Neural progenitor cell (in vitro differentiated cells): ENCODE data around the gene TBC1D9.

ENCODE experiments used
- EZH2 ChIP-seq: fragments of 200-600 bp; sonication (generic); IDR thresholded peaks from 2 replicates; pipeline ENCODE4 v1.6.1; 2017; ENCODE audit warnings: antibody characterized with exemption, mild to moderate bottlenecking, moderate library complexity
- TF ChIP-seq, protein P1 (sequence below): fragments of 200-600 bp; sonication (generic); IDR thresholded peaks from 2 replicates; pipeline ENCODE4 v1.5.1; 2017; ENCODE audit warnings: antibody characterized with exemption, mild to moderate bottlenecking

DNA sequence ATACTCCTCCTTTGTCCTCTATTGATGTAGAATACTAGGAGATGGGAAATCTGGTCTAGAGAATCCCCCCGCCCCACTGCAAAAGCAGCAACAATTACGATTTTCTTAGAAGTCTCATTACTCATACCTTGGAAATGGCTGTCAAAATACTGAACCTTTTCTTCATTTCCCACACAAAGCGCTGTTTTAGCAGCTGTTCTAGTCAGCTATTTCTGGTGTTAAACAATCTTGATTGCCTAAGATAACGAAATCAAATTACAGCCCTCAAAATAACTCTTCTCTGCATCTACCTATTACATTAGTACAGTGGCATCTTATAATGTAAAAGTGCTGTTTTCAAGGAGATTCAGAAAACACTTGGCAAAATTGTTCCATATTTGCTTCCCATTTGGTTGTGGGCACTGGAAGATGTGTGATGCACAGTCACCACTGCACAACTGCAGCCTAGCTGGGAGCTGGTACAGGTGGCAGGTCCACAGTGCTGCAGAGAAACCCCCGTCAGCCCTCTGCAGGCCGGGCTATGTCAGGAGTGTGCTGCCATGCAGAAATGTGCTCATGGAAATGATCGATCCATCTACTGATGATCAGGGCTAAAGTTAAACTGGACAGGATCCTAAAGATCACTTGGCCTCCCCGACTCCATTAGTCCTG lies 50.4 kb downstream of the TBC1D9 start:
- TF ChIP-seq, protein P1, sequence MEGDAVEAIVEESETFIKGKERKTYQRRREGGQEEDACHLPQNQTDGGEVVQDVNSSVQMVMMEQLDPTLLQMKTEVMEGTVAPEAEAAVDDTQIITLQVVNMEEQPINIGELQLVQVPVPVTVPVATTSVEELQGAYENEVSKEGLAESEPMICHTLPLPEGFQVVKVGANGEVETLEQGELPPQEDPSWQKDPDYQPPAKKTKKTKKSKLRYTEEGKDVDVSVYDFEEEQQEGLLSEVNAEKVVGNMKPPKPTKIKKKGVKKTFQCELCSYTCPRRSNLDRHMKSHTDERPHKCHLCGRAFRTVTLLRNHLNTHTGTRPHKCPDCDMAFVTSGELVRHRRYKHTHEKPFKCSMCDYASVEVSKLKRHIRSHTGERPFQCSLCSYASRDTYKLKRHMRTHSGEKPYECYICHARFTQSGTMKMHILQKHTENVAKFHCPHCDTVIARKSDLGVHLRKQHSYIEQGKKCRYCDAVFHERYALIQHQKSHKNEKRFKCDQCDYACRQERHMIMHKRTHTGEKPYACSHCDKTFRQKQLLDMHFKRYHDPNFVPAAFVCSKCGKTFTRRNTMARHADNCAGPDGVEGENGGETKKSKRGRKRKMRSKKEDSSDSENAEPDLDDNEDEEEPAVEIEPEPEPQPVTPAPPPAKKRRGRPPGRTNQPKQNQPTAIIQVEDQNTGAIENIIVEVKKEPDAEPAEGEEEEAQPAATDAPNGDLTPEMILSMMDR = no peak
- TF ChIP-seq EZH2 = no peak
